Mucosa of rectum (tissue), 2 donors: Measurements from ENCODE around the gene NRXN3.

ENCODE experiments used
- H3K27ac ChIP-seq, 2 donors: one replicate each; pipeline ENCODE4 v1.7.0; 2013; ENCODE audit warnings: inconsistent platforms in 2 of 2, low read depth in 2 of 2, low read length in 2 of 2
- H3K27me3 ChIP-seq, 2 donors: one replicate each; pipeline ENCODE4 v1.7.0; 2013; ENCODE audit warnings: low read length in 2 of 2; ENCODE audit not compliant: control insufficient read depth in 2 of 2, insufficient read depth in 2 of 2
- H3K36me3 ChIP-seq, 2 donors: one replicate each; pipeline ENCODE4 v1.7.0; 2013; ENCODE audit warnings: low read length in 2 of 2; ENCODE audit not compliant: control insufficient read depth in 2 of 2, insufficient read depth in 2 of 2
- H3K4me1 ChIP-seq, 2 donors: one replicate each; pipeline ENCODE4 v1.7.0; 2013; ENCODE audit warnings: low read length in 2 of 2, mild to moderate bottlenecking in 1 of 2; ENCODE audit not compliant: control insufficient read depth in 2 of 2, insufficient read depth in 2 of 2
- H3K4me3 ChIP-seq, 2 donors: one replicate each; pipeline ENCODE4 v1.7.0; 2013; ENCODE audit warnings: low read length in 2 of 2
- H3K9ac ChIP-seq, 2 donors: one replicate each; pipeline ENCODE4 v1.7.0; 2013; ENCODE audit warnings: low read length in 2 of 2, low read depth in 1 of 2, mild to moderate bottlenecking in 1 of 2
- H3K9me3 ChIP-seq, 2 donors: one replicate each; pipeline ENCODE4 v1.7.0; 2013; ENCODE audit warnings: low read length in 2 of 2; ENCODE audit not compliant: control insufficient read depth in 2 of 2
- donor health status: healthy.
- donor health status: Normal muscosa, but diverticular disease.

NRXN3 gene

GRCh38 chr14:79437951-79438350 is 1267.8 kb downstream of the NRXN3 start:
- Histone ChIP-seq H3K27me3 (no peaks in the 10 kb centered on the region), H3K4me1 (no peaks in the 10 kb centered on the region), H3K9ac (no peak overlapping the region), H3K4me3 (no peak overlapping the region), H3K9me3 (no peaks in the 10 kb centered on the region), H3K27ac (no peak overlapping the region), H3K36me3 (no peaks in the 10 kb centered on the region)

GRCh38 chr14:79438696-79439342 is 1268.6 kb downstream of the NRXN3 start:
- Histone ChIP-seq H3K4me1 (no peaks in the 10 kb centered on the region), H3K36me3 (no peaks in the 10 kb centered on the region), H3K27ac (no peak overlapping the region), H3K9ac (no peak overlapping the region), H3K4me3 (no peak overlapping the region), H3K27me3 (no peaks in the 10 kb centered on the region), H3K9me3 (no peaks in the 10 kb centered on the region)

DNA sequence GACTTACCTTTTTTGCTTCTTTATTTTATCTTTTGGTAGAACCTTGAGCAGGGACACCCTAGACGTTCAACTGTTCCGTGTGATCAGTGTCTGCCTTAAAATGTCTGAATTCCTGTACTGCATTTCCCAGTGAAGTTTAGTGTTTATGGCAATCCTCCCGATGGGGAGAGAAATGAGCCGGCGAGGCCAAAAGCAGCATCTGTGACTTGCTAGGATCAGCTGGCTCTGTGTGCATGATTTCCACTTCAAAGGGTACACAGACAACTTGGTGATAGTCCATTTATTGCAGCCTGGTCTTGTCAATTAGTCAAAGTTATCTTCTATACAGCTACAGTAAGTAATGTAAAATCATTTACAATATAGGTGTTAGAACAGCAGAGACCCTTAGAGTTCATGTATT is 1272.6 kb downstream of the NRXN3 start:
- Histone ChIP-seq H3K9ac (no peak overlapping the region), H3K4me3 (no peak overlapping the region), H3K27ac (no peak overlapping the region), H3K4me1 (no peaks in the 10 kb centered on the region), H3K9me3 (no peaks in the 10 kb centered on the region), H3K27me3 (no peaks in the 10 kb centered on the region), H3K36me3 (no peaks in the 10 kb centered on the region)

- Histone ChIP-seq H3K36me3 (no peaks in the 10 kb centered on the region), H3K9ac (no peak overlapping the region), H3K9me3 (no peaks in the 10 kb centered on the region), H3K27ac (no peak overlapping the region), H3K4me1 (no peaks in the 10 kb centered on the region), H3K4me3 (no peak overlapping the region), H3K27me3 (no peaks in the 10 kb centered on the region)
Measured at GRCh38 chr14:79443602-79444001, 1273.4 kb downstream of the NRXN3 start.

- no peak overlapping the region for H3K9ac ChIP-seq
- no peaks in the 10 kb centered on the region for H3K27me3 ChIP-seq
- H3K36me3 ChIP-seq = no peaks in the 10 kb centered on the region
- H3K9me3 ChIP-seq = no peaks in the 10 kb centered on the region
- no peak overlapping the region for H3K4me3 ChIP-seq
- H3K27ac ChIP-seq = no peak overlapping the region
- no peaks in the 10 kb centered on the region for H3K4me1 ChIP-seq
Measured at GRCh38 chr14:79448960-79449359, 1278.8 kb downstream of the NRXN3 start.

- no peaks in the 10 kb centered on the region for H3K36me3 ChIP-seq
- no peak overlapping the region for H3K4me3 ChIP-seq
- H3K9me3 ChIP-seq = no peaks in the 10 kb centered on the region
- H3K27me3 ChIP-seq = no peaks in the 10 kb centered on the region
- no peak overlapping the region for H3K9ac ChIP-seq
- H3K4me1 ChIP-seq = no peaks in the 10 kb centered on the region
- H3K27ac ChIP-seq = no peak overlapping the region
Measured at GRCh38 chr14:79451601-79452000, 1281.4 kb downstream of the NRXN3 start.

GRCh38 chr14:79453276-79453675 is 1283.1 kb downstream of the NRXN3 start:
- H3K36me3 ChIP-seq = no peaks in the 10 kb centered on the region
- H3K9me3 ChIP-seq = no peaks in the 10 kb centered on the region
- H3K27ac ChIP-seq = no peak overlapping the region
- no peaks in the 10 kb centered on the region for H3K4me1 ChIP-seq
- no peak overlapping the region for H3K9ac ChIP-seq
- no peak overlapping the region for H3K4me3 ChIP-seq
- no peaks in the 10 kb centered on the region for H3K27me3 ChIP-seq

DNA sequence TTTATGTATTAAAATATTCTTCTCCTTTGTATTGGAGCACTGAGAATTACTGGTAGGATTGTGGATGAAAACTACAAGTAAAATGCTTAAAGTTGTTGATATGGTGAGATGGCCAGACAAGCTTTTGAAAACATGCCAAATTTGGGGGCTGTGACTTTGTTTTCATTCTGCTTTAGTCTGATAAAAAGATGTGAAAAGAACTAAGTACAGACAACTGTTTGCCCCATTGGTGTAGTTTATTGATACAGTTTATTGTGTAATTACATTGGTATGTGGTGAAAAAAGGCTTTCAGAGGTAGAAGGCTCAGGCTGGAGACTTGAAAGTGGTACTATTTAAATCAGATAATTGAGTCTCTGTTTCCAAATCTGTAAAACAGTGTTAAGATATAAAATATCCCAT is 1294.3 kb downstream of the NRXN3 start:
- H3K36me3 ChIP-seq = no peaks in the 10 kb centered on the region
- H3K9ac ChIP-seq = no peak overlapping the region
- H3K4me1 ChIP-seq = no peaks in the 10 kb centered on the region
- H3K27ac ChIP-seq = no peak overlapping the region
- H3K4me3 ChIP-seq = no peak overlapping the region
- H3K9me3 ChIP-seq = no peaks in the 10 kb centered on the region
- no peaks in the 10 kb centered on the region for H3K27me3 ChIP-seq

DNA sequence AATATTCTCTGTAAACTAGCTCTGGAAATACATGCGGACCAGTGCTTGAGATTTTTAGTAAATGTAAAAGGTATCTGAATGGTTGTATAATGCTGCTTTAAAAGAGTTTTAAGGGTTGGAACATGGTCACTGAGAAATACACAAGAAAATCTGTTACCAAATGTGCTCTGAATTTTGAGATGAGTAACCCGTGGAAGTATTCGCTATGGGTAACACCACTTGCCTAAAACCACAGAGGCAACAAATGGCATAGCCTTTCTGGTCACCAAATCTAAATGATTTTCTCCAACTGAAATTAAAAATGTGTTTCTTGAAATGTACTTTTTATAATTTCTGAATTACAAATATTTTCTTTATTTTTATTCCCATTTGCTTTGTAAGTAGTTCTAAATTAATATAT is 1295.5 kb downstream of the NRXN3 start:
- no peaks in the 10 kb centered on the region for H3K27me3 ChIP-seq
- no peak overlapping the region for H3K9ac ChIP-seq
- no peaks in the 10 kb centered on the region for H3K36me3 ChIP-seq
- no peaks in the 10 kb centered on the region for H3K9me3 ChIP-seq
- no peak overlapping the region for H3K4me3 ChIP-seq
- no peak overlapping the region for H3K27ac ChIP-seq
- H3K4me1 ChIP-seq = no peaks in the 10 kb centered on the region

- H3K36me3 ChIP-seq = no peaks in the 10 kb centered on the region
- no peaks in the 10 kb centered on the region for H3K27me3 ChIP-seq
- H3K4me3 ChIP-seq = no peak overlapping the region
- no peak overlapping the region for H3K9ac ChIP-seq
- no peaks in the 10 kb centered on the region for H3K9me3 ChIP-seq
- no peak overlapping the region for H3K27ac ChIP-seq
- no peaks in the 10 kb centered on the region for H3K4me1 ChIP-seq
Measured at GRCh38 chr14:79466938-79467527, 1296.9 kb downstream of the NRXN3 start.
